A549 (cell line): Measurements from ENCODE around the gene PPIF.

Experiments
- CEBPB ChIP-seq, 2 experiments: fragments of >200 bp in 1 of 2; sonication (Bioruptor Twin) in 1 of 2; formaldehyde crosslinking in 1 of 2; IDR thresholded peaks; 2 replicates each; pipeline ENCODE4 v1.6.1; 2012 to 2016
- CHD2 ChIP-seq: fragments of 150-350 bp; IDR thresholded peaks from 2 replicates; pipeline ENCODE4 v1.6.1; 2014; ENCODE audit warnings: low read length; ENCODE audit not compliant: partially characterized antibody
- GATA3 ChIP-seq: IDR thresholded peaks from 2 replicates; pipeline ENCODE4 v1.6.1; 2012; ENCODE audit warnings: borderline replicate concordance
- HDAC2 ChIP-seq: fragments of 200-600 bp; sonication (generic); IDR thresholded peaks from 2 replicates; pipeline ENCODE4 v1.6.1; 2016
- KDM1A ChIP-seq: fragments of 200-600 bp; sonication (generic); IDR thresholded peaks from 2 replicates; pipeline ENCODE4 v1.6.1; 2016; ENCODE audit warnings: low read depth, mild to moderate bottlenecking
- NR3C1 ChIP-seq: fragments of >200 bp; sonication (Bioruptor Twin); formaldehyde crosslinking; IDR thresholded peaks from 3 replicates; pipeline ENCODE4 v1.6.1; 2017
- POLR2A ChIP-seq: IDR thresholded peaks from 2 replicates; pipeline ENCODE4 v1.6.1; 2012; ENCODE audit warnings: mild to moderate bottlenecking, low read length
- RCOR1 ChIP-seq: fragments of 150-350 bp; IDR thresholded peaks from 2 replicates; pipeline ENCODE4 v1.6.1; 2014; ENCODE audit warnings: antibody characterized with exemption, low read length, low read depth
- RNF2 ChIP-seq: fragments of 200-600 bp; sonication (generic); IDR thresholded peaks from 2 replicates; pipeline ENCODE4 v1.6.1; 2016; ENCODE audit warnings: low read depth, mild to moderate bottlenecking, antibody characterized with exemption, moderate library complexity, borderline replicate concordance
- TF ChIP-seq, protein P1 (sequence below): fragments of >200 bp; sonication (Bioruptor Twin); formaldehyde crosslinking; IDR thresholded peaks from 3 replicates; pipeline ENCODE4 v1.5.1; 2016
- TF ChIP-seq, protein P2 (sequence below): IDR thresholded peaks from 2 replicates; pipeline ENCODE4 v1.6.1; 2012
- TF ChIP-seq, protein P3 (sequence below): fragments of 250-450 bp; sonication (Bioruptor Pico); IDR thresholded peaks from 2 replicates; pipeline ENCODE4 v1.5.0; 2021; ENCODE audit warnings: mild to moderate bottlenecking, moderate library complexity, borderline replicate concordance

DNA sequence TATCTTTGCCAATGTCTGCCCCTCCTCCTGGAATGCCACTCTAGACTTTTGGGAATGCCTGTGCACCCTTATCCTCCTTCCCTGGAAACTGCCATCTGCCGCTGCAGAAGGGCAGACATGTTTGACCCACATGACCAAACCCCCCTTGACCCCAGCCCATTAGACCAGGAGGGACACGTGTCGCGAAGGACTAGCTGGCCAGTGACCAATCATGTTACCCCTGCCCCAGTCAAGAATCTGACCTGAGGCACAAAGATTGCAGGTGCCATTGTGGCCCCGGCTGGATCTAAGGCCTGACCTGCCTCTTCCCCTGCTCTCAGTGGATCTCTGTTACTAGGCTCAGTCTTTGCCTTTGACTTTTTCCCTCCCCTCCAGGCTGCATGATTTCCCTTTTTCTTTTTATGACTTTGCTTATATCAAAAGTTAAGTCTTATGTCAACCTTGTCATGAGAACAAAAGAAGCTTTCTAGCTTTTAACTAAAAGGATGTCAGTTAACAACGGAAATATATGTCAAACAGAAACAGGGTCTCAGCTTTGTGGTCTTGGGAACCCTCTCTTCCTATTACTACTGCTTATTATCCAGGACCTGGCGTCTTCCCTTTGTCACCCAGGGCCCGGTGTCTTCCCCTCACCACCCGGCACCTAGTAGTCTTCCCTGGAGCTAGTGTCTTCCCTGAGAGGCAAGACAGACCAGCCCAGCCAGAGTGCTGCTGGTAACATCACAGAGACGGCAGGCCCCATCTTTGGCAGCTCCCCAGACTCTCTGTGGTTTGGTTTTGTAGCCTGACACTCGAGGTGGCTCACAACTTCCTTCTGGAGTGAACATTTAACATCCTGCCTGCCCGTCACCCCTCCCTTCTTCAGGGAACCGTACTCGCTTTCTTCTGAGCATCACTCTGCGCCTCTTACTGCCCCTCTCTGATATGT, 24.4 kb upstream of the PPIF start:
- TF ChIP-seq RCOR1: no peak
- no peak for TF ChIP-seq KDM1A
- TF ChIP-seq GATA3: no peak
- TF ChIP-seq RNF2: no peak
- TF ChIP-seq CEBPB (IDR thresholded peaks at IDR 0.05): no peak
- TF ChIP-seq, protein P1, sequence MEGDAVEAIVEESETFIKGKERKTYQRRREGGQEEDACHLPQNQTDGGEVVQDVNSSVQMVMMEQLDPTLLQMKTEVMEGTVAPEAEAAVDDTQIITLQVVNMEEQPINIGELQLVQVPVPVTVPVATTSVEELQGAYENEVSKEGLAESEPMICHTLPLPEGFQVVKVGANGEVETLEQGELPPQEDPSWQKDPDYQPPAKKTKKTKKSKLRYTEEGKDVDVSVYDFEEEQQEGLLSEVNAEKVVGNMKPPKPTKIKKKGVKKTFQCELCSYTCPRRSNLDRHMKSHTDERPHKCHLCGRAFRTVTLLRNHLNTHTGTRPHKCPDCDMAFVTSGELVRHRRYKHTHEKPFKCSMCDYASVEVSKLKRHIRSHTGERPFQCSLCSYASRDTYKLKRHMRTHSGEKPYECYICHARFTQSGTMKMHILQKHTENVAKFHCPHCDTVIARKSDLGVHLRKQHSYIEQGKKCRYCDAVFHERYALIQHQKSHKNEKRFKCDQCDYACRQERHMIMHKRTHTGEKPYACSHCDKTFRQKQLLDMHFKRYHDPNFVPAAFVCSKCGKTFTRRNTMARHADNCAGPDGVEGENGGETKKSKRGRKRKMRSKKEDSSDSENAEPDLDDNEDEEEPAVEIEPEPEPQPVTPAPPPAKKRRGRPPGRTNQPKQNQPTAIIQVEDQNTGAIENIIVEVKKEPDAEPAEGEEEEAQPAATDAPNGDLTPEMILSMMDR: no peak
- TF ChIP-seq, protein P2, sequence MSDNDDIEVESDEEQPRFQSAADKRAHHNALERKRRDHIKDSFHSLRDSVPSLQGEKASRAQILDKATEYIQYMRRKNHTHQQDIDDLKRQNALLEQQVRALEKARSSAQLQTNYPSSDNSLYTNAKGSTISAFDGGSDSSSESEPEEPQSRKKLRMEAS: no peak
- TF ChIP-seq, protein P3, sequence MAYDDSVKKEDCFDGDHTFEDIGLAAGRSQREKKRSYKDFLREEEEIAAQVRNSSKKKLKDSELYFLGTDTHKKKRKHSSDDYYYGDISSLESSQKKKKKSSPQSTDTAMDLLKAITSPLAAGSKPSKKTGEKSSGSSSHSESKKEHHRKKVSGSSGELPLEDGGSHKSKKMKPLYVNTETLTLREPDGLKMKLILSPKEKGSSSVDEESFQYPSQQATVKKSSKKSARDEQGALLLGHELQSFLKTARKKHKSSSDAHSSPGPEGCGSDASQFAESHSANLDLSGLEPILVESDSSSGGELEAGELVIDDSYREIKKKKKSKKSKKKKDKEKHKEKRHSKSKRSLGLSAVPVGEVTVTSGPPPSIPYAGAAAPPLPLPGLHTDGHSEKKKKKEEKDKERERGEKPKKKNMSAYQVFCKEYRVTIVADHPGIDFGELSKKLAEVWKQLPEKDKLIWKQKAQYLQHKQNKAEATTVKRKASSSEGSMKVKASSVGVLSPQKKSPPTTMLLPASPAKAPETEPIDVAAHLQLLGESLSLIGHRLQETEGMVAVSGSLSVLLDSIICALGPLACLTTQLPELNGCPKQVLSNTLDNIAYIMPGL (CRISPR knock-in tag): no peak
- no peak for TF ChIP-seq HDAC2
- no peak for TF ChIP-seq CHD2
- no peak for TF ChIP-seq POLR2A
- no peak for TF ChIP-seq NR3C1
